H1 (cell line): ENCODE results near the gene TMEM138. TPM values are rescaled to one million over a fixed set of nuclear protein-coding genes. Genes with fewer than 3 reads are reported as not detected.

ENCODE experiments used
- CTCF ChIA-PET: fragments of 300-600 bp; sonication (Branson Sonifier 250); formaldehyde crosslinking; loops from one replicate; lab custom pipeline; 2021; ENCODE audit not compliant: partially characterized antibody; lab: Charles Lee
- POLR2A ChIA-PET: fragments of 300-600 bp; sonication (Branson Sonifier 250); formaldehyde crosslinking; loops from one replicate; lab custom pipeline; 2021; ENCODE audit warnings: inconsistent platforms; ENCODE audit not compliant: partially characterized antibody; lab: Charles Lee
- DNase-seq, 2 experiments: peaks; one replicate each; pipeline versions ENCODE4 v3.0.0 to v3.0.0-alpha.2; 2010 to 2022; ENCODE audit warnings: low spot score in 2 of 2, low read depth in 1 of 2, mixed read lengths in 1 of 2
- FAIRE-seq: peaks from 2 replicates; lab custom pipeline; 2011; peaks lifted over from hg19 to GRCh38; lab: Jason Lieb, UNC
- H2AFZ ChIP-seq: 2 replicates; pipeline ENCODE4 v1.8.1; 2012; ENCODE audit warnings: low read length, inconsistent platforms
- H2AK5ac ChIP-seq: 2 replicates; pipeline ENCODE4 v1.6.1; 2013; ENCODE audit warnings: low read depth, low read length
- H2BK120ac ChIP-seq: replicated peaks from 2 replicates; pipeline ENCODE3; 2013; ENCODE audit warnings: low read depth, low read length, inconsistent platforms
- H2BK12ac ChIP-seq: 2 replicates; pipeline ENCODE4 v1.6.1; 2013; ENCODE audit warnings: low read depth, low read length
- H2BK15ac ChIP-seq: 2 replicates; pipeline ENCODE4 v1.6.1; 2013; ENCODE audit warnings: low read length
- H2BK20ac ChIP-seq: 2 replicates; pipeline ENCODE4 v1.6.1; 2013; ENCODE audit warnings: low read length
- H2BK5ac ChIP-seq: 2 replicates; pipeline ENCODE4 v1.6.1; 2013; ENCODE audit warnings: low read depth, low read length
- H3K14ac ChIP-seq: 2 replicates; pipeline ENCODE4 v1.6.1; 2013; ENCODE audit warnings: inconsistent platforms; ENCODE audit not compliant: insufficient read length
- H3K18ac ChIP-seq: 2 replicates; pipeline ENCODE4 v1.6.1; 2013; ENCODE audit warnings: low read length; ENCODE audit errors: extremely low read depth
- H3K23ac ChIP-seq: 2 replicates; pipeline ENCODE4 v1.6.1; 2013; ENCODE audit warnings: inconsistent platforms; ENCODE audit not compliant: insufficient read length
- H3K23me2 ChIP-seq: 2 replicates; pipeline ENCODE4 v1.6.1; 2013; ENCODE audit warnings: low read depth, low read length
- H3K27ac ChIP-seq: 2 replicates; pipeline ENCODE4 v1.6.1; 2011; ENCODE audit warnings: low read depth, low read length, inconsistent platforms
- H3K27me3 ChIP-seq, 4 experiments: replicated peaks in 1 of 4; 1 replicate in 1 of 4; 2 replicates in 3 of 4; pipeline versions ENCODE4 v1.6.1 to v1.8.1; 2011 to 2013; ENCODE audit warnings: low read length in 3 of 4, mild to moderate bottlenecking in 3 of 4, inconsistent platforms in 2 of 4, mixed read lengths in 2 of 4, moderate library complexity in 1 of 4; ENCODE audit not compliant: control insufficient read depth in 3 of 4, insufficient read depth in 3 of 4; ENCODE audit errors: extremely low read depth in 1 of 4
- H3K36me3 ChIP-seq, 4 experiments: 2 replicates each; pipeline versions ENCODE4 v1.6.1 to v1.8.1; 2011 to 2013; ENCODE audit warnings: mild to moderate bottlenecking in 4 of 4, low read length in 3 of 4, moderate library complexity in 2 of 4, control low read depth in 1 of 4, inconsistent platforms in 1 of 4; ENCODE audit not compliant: insufficient read depth in 4 of 4, control insufficient read depth in 2 of 4
- H3K4ac ChIP-seq: replicated peaks from 2 replicates; pipeline ENCODE3; 2013; ENCODE audit warnings: low read length, low read depth, mixed read lengths, inconsistent platforms; ENCODE audit not compliant: insufficient read length
- H3K4me1 ChIP-seq, 4 experiments: replicated peaks in 1 of 4; 1 replicate in 1 of 4; 2 replicates in 3 of 4; pipeline versions ENCODE4 v1.6.1 to v1.8.1; 2011 to 2013; ENCODE audit warnings: low read length in 3 of 4, inconsistent platforms in 2 of 4, mixed read lengths in 1 of 4; ENCODE audit not compliant: insufficient read depth in 4 of 4, control insufficient read depth in 3 of 4
- H3K4me2 ChIP-seq, 2 experiments: 2 replicates each; pipeline versions ENCODE4 v1.6.1 to v1.8.1; 2011 to 2013; ENCODE audit warnings: low read depth in 2 of 2, low read length in 2 of 2, control low read depth in 1 of 2, inconsistent platforms in 1 of 2, mild to moderate bottlenecking in 1 of 2; ENCODE audit not compliant: insufficient read depth in 1 of 2
- H3K4me3 ChIP-seq, 4 experiments: fragments of 200-600, 300-600 bp in 1 of 4; sonication (generic), shearing (Covaris generic), sonication (Bioruptor Twin) in 1 of 4; 2 replicates each; pipeline versions ENCODE4 v1.5.1 to v1.8.1; 2011 to 2016; ENCODE audit warnings: low read length in 4 of 4, low read depth in 3 of 4, control low read depth in 2 of 4, inconsistent platforms in 2 of 4, mild to moderate bottlenecking in 2 of 4, mixed read lengths in 1 of 4, moderate library complexity in 1 of 4; ENCODE audit not compliant: insufficient read depth in 2 of 4; ENCODE audit errors: extremely low read depth in 1 of 4
- H3K56ac ChIP-seq: replicated peaks from 2 replicates; pipeline ENCODE3; 2013; ENCODE audit warnings: low read depth, mild to moderate bottlenecking, mixed read lengths, low read length, inconsistent platforms; ENCODE audit not compliant: insufficient read length
- H3K79me1 ChIP-seq: 2 replicates; pipeline ENCODE4 v1.6.1; 2013; ENCODE audit warnings: low read depth, low read length, control low read depth
- H3K79me2 ChIP-seq, 2 experiments: 2 replicates each; pipeline versions ENCODE4 v1.6.1 to v1.8.1; 2012 to 2013; ENCODE audit warnings: low read length in 2 of 2, mild to moderate bottlenecking in 2 of 2, inconsistent platforms in 1 of 2; ENCODE audit not compliant: insufficient read depth in 2 of 2, control insufficient read depth in 1 of 2
- H3K9ac ChIP-seq, 4 experiments: replicated peaks in 1 of 4; 1 replicate in 1 of 4; 2 replicates in 3 of 4; pipeline versions ENCODE4 v1.6.1 to v1.8.1; 2011 to 2013; ENCODE audit warnings: low read depth in 3 of 4, low read length in 3 of 4, control low read depth in 2 of 4, mild to moderate bottlenecking in 2 of 4, moderate library complexity in 2 of 4, inconsistent platforms in 1 of 4; ENCODE audit errors: extremely low read depth in 1 of 4
- H3K9me3 ChIP-seq, 2 experiments: 2 replicates each; pipeline versions ENCODE4 v1.6.1 to v1.8.1; 2012 to 2013; ENCODE audit warnings: mild to moderate bottlenecking in 2 of 2, moderate library complexity in 2 of 2, control low read depth in 1 of 2, inconsistent platforms in 1 of 2, low read depth in 1 of 2, low read length in 1 of 2, mixed read lengths in 1 of 2; ENCODE audit not compliant: insufficient read depth in 2 of 2
- H4K20me1 ChIP-seq, 2 experiments: replicated peaks in 1 of 2; 2 replicates each; pipeline versions ENCODE3 to v1.8.1; 2011 to 2013; ENCODE audit warnings: inconsistent platforms in 2 of 2, low read length in 2 of 2, mild to moderate bottlenecking in 1 of 2; ENCODE audit not compliant: insufficient read depth in 2 of 2, control insufficient read depth in 1 of 2
- H4K5ac ChIP-seq: 2 replicates; pipeline ENCODE4 v1.6.1; 2013; ENCODE audit warnings: low read length, low read depth, mixed read lengths, inconsistent platforms; ENCODE audit not compliant: insufficient read length
- H4K8ac ChIP-seq: 2 replicates; pipeline ENCODE4 v1.8.0; 2013; ENCODE audit warnings: mild to moderate bottlenecking, moderate library complexity, low read length, inconsistent platforms; ENCODE audit not compliant: insufficient read depth; ENCODE audit errors: extremely low read depth
- H4K91ac ChIP-seq: replicated peaks from 2 replicates; pipeline ENCODE3; 2013; ENCODE audit warnings: low read length, mixed read lengths, inconsistent platforms; ENCODE audit not compliant: insufficient read length
- CBX8 ChIP-seq: fragments of 300-800, 300-1000 bp; sonication (generic); IDR thresholded peaks from 2 replicates; pipeline ENCODE4 v1.7.1; 2016; ENCODE audit warnings: low read depth, low read length, borderline replicate concordance
- E2F6 ChIP-seq: IDR thresholded peaks from 2 replicates; pipeline ENCODE4 v1.6.1; 2012; ENCODE audit warnings: inconsistent platforms
- WGBS, 2 experiments: shearing (Covaris generic) in 1 of 2; methylation state at CpG; one replicate each; pipeline versions ENCODE4 v1.1.6 to v1.1.7; 2013 to 2015; ENCODE audit warnings: low lambda C conversion rate in 2 of 2, mixed read lengths in 2 of 2, inconsistent platforms in 1 of 2, low coverage in 1 of 2, missing lambda C conversion rate in 1 of 2; ENCODE audit not compliant: insufficient replicate concordance in 2 of 2, insufficient coverage in 1 of 2, insufficient read length in 1 of 2; ENCODE audit errors: extremely low coverage in 1 of 2, missing lambda C conversion rate in 1 of 2; 5-methylcytosine and 5-hydroxymethylcytosine counted together
- polyA plus RNA-seq, 7 experiments: library from polyadenylated mRNA; depleted of rRNA in 3 of 7; stranded (reverse) in 5 of 7; unstranded in 2 of 7; fragments of >200 nt in 5 of 7; fragments of 200-250 nt in 2 of 7; gene quantifications; 1 replicate in 5 of 7; 2 replicates in 1 of 7; 4 replicates in 1 of 7; pipeline versions ENCODE4 v1.2.1 to v1.2.3, GENCODE V29; 2011 to 2013; ENCODE audit warnings: missing spikeins in 2 of 7, mixed read lengths in 2 of 7
- total RNA-seq: library from RNA; stranded (reverse); fragmentation: NEBNext Ultra II Directional; extraction: Animal tissue kit (Norgen Biotek cat#: 25700); gene quantifications from 2 replicates; pipeline ENCODE4 v1.2.1, GENCODE V29; 2021

The TMEM138 gene
- total and polyA plus RNA-seq, 2 of the 8 experiments (the other 6 are each of a cell fraction or from before 2014, with no cell fraction given) = 32.9 to 59.0 TPM

GRCh38 chr11:61377461-61378160 lies 15.4 kb downstream of the TMEM138 start:
- Histone ChIP-seq H3K79me1 (no peaks in the 10 kb centered on the region), H2BK20ac (no peak overlapping the region), H2BK5ac (no peak overlapping the region), H3K23ac (no peak overlapping the region), H3K4me3 (no peak overlapping the region), H3K9me3 (peaks cover 15 to 16% of the 10 kb centered on the region in 2 experiments), H3K18ac (no peak overlapping the region), H2BK12ac (no peak overlapping the region), H2BK120ac (no peak overlapping the region), H3K14ac (no peak overlapping the region), H3K56ac (no peak overlapping the region), H3K4ac (no peak overlapping the region), H3K27ac (no peak overlapping the region), H4K91ac (no peak overlapping the region), H3K27me3 (no peaks in the 10 kb centered on the region), H2AK5ac (no peak overlapping the region), H3K4me1 (no peaks in the 10 kb centered on the region), H4K20me1 (no peaks in the 10 kb centered on the region), H3K9ac (no peak overlapping the region), H3K36me3 (peaks cover 0 to 25% (median 8%) of the 10 kb centered on the region in 4 experiments; a peak in 4 of 8 replicates), H2AFZ (no peak overlapping the region), H4K8ac (no peak overlapping the region), H4K5ac (no peak overlapping the region), H2BK15ac (no peak overlapping the region), H3K23me2 (no peaks in the 10 kb centered on the region), H3K4me2 (no peak overlapping the region), H3K79me2 (no peaks in the 10 kb centered on the region)
- FAIRE-seq (no peak), DNase-seq (no peak)
- ChIA-PET CTCF (no interaction called here), POLR2A (interaction anchor here (1.9 to 38.6 kb wide), 2 partner anchors 15 to 25 kb away, joined by 6 to 1106 read pairs; partner anchors contain the start of genes CYB561A3, DDB1, TKFC and TMEM138)
- WGBS, 2 experiments = 89% methylated on average over 6 of the region's 6 CpGs; no CpG with 5 or more reads in 1 of the 2 experiments
- TF ChIP-seq CBX8 (no peak), E2F6 (no peak)
